Liver (tissue), 3 donors: ENCODE results near the gene NKX1-1.
"Not testable (repeated sequence)": the region's sequence is repeated elsewhere in the genome, so short reads cannot be mapped to it uniquely, and the experiment has no call there.

Source experiments
- FOXA1 ChIP-seq: IDR thresholded peaks from 2 replicates; pipeline ENCODE4 v1.6.1; 2016; ENCODE audit warnings: antibody characterized with exemption
- GABPA ChIP-seq, 2 donors: IDR thresholded peaks in 1 of 2; conservative IDR thresholded peaks in 1 of 2; 2 replicates each; pipeline ENCODE4 v1.6.1; 2016; ENCODE audit warnings: antibody characterized with exemption in 2 of 2, mild to moderate bottlenecking in 1 of 2, moderate library complexity in 1 of 2
- HNF4A ChIP-seq, 2 donors: conservative IDR thresholded peaks; 2 replicates each; pipeline ENCODE4 v1.6.1; 2016; ENCODE audit warnings: antibody characterized with exemption in 2 of 2, mild to moderate bottlenecking in 2 of 2
- RAD21 ChIP-seq, 2 donors: IDR thresholded peaks; 2 replicates each; pipeline ENCODE4 v1.6.1; 2016; ENCODE audit warnings: antibody characterized with exemption in 2 of 2, mild to moderate bottlenecking in 2 of 2
- TAF1 ChIP-seq: conservative IDR thresholded peaks from 2 replicates; pipeline ENCODE4 v1.6.1; 2016; ENCODE audit warnings: antibody characterized with exemption, mild to moderate bottlenecking
- TF ChIP-seq, protein P1 (sequence below): fragments of 150-350 bp; IDR thresholded peaks from 2 replicates; pipeline ENCODE4 v1.5.1; 2017; ENCODE audit warnings: improper control_type of control experiment, low read depth, low read length; ENCODE audit not compliant: missing input control
- TF ChIP-seq, protein P2 (sequence below): IDR thresholded peaks from 2 replicates; pipeline ENCODE4 v1.6.1; 2016; ENCODE audit warnings: antibody characterized with exemption
- TF ChIP-seq, protein P3 (sequence below): IDR thresholded peaks from 2 replicates; pipeline ENCODE4 v1.6.1; 2016; ENCODE audit warnings: antibody characterized with exemption
- donor health status: healthy.
- donor health status: healthy.

DNA sequence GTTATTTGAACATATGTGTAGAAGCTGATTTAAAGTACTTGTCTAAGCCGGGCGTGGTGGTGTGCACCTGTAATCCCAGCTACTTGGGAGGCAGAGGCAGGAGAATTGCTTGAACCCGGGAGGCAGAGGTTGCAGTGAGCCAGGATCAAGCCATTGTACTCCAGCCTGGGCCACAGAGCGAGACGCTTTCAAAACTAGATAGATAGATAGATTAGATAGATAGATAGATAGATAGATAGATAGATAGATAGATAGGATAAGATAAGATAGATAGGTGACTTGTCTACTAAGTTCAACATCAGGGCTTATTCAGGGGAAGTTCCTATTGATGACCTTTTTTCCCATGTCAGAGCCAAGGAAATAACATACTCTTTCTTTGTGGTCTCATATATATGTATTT lies 12.9 kb downstream of the NKX1-1 start:
- TF ChIP-seq GABPA (IDR thresholded peaks at IDR 0.05 in 1 of 2, conservative IDR thresholded peaks at IDR 0.05 in 1 of 2); RAD21 (IDR thresholded peaks at IDR 0.05); TAF1; FOXA1; HNF4A (conservative IDR thresholded peaks at IDR 0.05): not testable (repeated sequence)
- TF ChIP-seq, protein P1, sequence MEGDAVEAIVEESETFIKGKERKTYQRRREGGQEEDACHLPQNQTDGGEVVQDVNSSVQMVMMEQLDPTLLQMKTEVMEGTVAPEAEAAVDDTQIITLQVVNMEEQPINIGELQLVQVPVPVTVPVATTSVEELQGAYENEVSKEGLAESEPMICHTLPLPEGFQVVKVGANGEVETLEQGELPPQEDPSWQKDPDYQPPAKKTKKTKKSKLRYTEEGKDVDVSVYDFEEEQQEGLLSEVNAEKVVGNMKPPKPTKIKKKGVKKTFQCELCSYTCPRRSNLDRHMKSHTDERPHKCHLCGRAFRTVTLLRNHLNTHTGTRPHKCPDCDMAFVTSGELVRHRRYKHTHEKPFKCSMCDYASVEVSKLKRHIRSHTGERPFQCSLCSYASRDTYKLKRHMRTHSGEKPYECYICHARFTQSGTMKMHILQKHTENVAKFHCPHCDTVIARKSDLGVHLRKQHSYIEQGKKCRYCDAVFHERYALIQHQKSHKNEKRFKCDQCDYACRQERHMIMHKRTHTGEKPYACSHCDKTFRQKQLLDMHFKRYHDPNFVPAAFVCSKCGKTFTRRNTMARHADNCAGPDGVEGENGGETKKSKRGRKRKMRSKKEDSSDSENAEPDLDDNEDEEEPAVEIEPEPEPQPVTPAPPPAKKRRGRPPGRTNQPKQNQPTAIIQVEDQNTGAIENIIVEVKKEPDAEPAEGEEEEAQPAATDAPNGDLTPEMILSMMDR, result not testable (repeated sequence)
- TF ChIP-seq, protein P2, sequence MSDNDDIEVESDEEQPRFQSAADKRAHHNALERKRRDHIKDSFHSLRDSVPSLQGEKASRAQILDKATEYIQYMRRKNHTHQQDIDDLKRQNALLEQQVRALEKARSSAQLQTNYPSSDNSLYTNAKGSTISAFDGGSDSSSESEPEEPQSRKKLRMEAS, result not testable (repeated sequence)
- TF ChIP-seq, protein P3, sequence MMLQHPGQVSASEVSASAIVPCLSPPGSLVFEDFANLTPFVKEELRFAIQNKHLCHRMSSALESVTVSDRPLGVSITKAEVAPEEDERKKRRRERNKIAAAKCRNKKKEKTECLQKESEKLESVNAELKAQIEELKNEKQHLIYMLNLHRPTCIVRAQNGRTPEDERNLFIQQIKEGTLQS, result not testable (repeated sequence)
